GM12872 (cell line): ENCODE measurements around the gene ZMIZ1.

ENCODE experiments used
- TF ChIP-seq, protein P1 (sequence below): IDR thresholded peaks from 3 replicates; pipeline ENCODE4 v1.5.1; 2011; ENCODE audit warnings: low read depth, mild to moderate bottlenecking, low read length, moderate library complexity; ENCODE audit not compliant: insufficient read depth

ZMIZ1 gene

GRCh38 chr10:79023240-79024162 lies 45.3 kb upstream of the ZMIZ1 start:
- TF ChIP-seq, protein P1, sequence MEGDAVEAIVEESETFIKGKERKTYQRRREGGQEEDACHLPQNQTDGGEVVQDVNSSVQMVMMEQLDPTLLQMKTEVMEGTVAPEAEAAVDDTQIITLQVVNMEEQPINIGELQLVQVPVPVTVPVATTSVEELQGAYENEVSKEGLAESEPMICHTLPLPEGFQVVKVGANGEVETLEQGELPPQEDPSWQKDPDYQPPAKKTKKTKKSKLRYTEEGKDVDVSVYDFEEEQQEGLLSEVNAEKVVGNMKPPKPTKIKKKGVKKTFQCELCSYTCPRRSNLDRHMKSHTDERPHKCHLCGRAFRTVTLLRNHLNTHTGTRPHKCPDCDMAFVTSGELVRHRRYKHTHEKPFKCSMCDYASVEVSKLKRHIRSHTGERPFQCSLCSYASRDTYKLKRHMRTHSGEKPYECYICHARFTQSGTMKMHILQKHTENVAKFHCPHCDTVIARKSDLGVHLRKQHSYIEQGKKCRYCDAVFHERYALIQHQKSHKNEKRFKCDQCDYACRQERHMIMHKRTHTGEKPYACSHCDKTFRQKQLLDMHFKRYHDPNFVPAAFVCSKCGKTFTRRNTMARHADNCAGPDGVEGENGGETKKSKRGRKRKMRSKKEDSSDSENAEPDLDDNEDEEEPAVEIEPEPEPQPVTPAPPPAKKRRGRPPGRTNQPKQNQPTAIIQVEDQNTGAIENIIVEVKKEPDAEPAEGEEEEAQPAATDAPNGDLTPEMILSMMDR, result no peak

- TF ChIP-seq, protein P1, result no peak
Measured at GRCh38 chr10:79024296-79024695, 44.5 kb upstream of the ZMIZ1 start.

DNA sequence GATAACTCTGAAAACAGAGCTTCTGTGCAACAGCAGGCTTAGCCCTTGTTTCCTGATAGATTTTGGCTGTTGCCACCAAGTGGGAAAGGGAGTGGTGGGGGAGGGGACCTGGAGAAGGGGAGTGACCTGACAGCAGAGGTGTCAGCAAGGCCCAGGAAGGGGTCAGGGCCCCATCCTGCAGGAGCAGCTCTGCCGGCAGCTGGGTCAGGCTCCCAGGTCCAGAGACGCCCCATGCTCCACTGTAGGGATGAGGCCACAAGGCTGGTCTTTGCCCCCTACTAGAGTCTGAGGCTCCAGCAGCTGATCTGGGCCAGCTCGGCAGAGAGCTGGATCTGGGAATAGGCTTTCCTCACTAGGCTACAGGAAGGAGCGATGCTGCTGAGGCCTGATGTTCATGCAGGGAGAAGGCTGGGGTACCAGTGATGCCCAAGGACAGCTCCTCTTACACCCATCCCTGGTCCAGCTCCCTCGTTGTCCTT lies 44.0 kb upstream of the ZMIZ1 start:
- TF ChIP-seq, protein P1, result no peak

- TF ChIP-seq, protein P1, result no peak
Measured at GRCh38 chr10:79025199-79025832, 43.5 kb upstream of the ZMIZ1 start.

DNA sequence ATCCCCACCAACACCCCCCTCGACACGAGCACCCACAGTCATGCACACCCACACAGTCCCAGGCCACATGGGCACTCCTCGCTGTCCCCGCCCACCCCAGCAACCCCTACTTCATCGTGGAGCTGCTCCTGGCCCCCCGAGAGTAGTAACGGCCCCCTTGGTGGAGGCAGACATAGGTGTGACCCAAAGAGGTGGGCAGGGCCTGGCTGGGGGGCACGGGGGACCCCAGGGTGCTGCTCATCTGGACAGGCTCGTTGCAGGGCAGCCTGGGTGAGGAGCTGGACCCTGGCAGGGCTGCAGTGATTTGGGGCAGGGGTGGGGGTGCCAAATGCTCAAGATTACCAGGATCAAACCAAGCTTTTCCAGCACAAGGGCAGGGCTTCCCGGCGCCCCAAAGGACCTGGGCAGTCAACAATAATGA lies 42.4 kb upstream of the ZMIZ1 start:
- TF ChIP-seq, protein P1, result no peak

GRCh38 chr10:79026806-79027146 lies 42.0 kb upstream of the ZMIZ1 start:
- TF ChIP-seq, protein P1, result no peak
